Ishikawa (cell line): ENCODE measurements around the gene PLEKHO2.

ENCODE experiments used
- EP300 ChIP-seq: IDR thresholded peaks from 2 replicates; pipeline ENCODE4 v1.6.1; 2012; ENCODE audit warnings: borderline replicate concordance
- RAD21 ChIP-seq: IDR thresholded peaks from 2 replicates; pipeline ENCODE4 v1.6.1; 2012; ENCODE audit warnings: low read depth
- TAF1 ChIP-seq: IDR thresholded peaks from 2 replicates; pipeline ENCODE4 v1.6.1; 2012; ENCODE audit warnings: low read depth, mild to moderate bottlenecking
- TF ChIP-seq, protein P1 (sequence below): IDR thresholded peaks from 2 replicates; pipeline ENCODE4 v1.6.1; 2012

DNA sequence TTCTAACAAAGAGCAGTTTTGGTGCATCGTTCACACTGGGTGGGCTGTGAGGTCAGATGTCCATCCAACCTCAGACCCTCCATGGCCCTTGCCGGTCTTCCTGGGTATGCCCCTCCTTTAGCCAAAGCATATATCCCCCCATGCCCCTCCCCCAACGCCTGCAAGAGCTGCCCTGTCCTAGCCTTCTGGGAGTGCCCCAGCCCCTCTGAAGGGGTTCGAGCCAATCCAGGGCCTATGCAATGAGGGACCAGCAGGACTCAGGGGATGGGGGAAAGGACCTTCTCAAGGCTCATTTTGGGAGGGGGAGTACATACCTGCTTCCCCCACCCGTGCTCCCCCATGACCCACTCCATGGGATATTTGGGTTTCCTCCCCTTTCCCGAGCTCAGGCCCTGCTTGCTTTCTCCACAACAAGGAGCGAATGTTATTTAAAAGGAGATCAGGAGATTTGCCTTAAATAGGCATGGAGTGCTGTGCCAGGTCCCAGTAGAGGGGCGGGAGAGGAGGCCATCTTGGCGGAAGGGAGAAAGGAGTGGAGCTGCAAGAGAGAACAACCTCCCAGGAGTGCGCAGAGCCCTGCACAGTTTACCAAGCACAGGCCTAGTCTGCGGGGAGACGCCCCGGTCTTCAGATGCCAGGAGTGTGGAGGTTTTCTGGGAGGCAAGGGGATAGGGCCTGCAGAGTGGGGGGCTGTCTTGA lies 34.5 kb upstream of the PLEKHO2 start:
- TF ChIP-seq RAD21 (no peak), EP300 (no peak), TAF1 (no peak)
- TF ChIP-seq, protein P1, sequence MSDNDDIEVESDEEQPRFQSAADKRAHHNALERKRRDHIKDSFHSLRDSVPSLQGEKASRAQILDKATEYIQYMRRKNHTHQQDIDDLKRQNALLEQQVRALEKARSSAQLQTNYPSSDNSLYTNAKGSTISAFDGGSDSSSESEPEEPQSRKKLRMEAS, result no peak
